ENCODE results near the gene TMEM182.

DNA sequence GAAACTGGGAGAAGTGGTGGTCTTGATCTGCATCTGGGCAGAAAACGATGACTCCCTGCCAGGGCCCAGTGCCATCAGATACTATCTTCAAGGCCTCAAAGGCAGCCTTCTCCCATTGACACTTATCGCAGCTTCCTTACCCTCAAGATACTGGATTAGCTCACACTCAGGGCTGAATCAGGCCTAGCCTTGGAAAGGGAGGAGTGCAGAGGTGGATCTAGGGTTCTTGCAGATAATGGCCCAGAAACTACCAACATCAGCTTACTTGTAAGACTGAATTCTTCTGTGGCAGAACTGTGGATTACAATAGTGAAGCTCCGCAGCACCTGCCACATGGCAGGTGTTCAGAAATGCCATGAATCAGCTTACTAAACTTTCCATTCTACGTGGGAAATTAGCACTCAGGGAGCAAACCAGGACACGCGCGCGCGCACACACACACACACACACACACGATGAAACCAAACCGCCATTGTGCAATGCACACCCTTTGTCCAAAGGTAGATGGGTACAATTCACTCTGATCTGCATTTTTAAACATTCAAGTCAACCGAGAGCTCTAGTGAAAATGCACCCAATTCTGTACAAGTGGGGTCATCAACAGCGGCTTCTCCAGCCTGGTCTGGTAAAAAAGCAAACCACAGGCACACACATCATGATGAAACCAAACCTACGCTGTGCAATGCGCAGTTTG, 26.3 kb upstream of the TMEM182 start:
- TF ChIP-seq CTCF (IDR thresholded peaks at IDR 0.05) (no peak), POLR2A (IDR thresholded peaks at IDR 0.05) (no peak)

Data from adrenal gland (tissue), 5 donors.